Liver (tissue), 9 donors: ENCODE data around the gene PIMREG. TPM values are rescaled to one million over a fixed set of nuclear protein-coding genes. Genes with fewer than 3 reads are reported as not detected.

Experiments
- DNase-seq: peaks from one replicate; pipeline ENCODE4 v3.0.0-alpha.2; 2017; ENCODE audit warnings: low spot score
- H3K27ac ChIP-seq, 2 donors: one replicate each; pipeline ENCODE4 v1.7.0; 2013; ENCODE audit warnings: inconsistent platforms in 2 of 2, low read length in 2 of 2, control low read depth in 1 of 2, low read depth in 1 of 2, mild to moderate bottlenecking in 1 of 2
- H3K27me3 ChIP-seq, 4 donors: one replicate each; pipeline versions ENCODE4 v1.6.1 to v1.7.0; 2013; ENCODE audit warnings: low read length in 3 of 4, inconsistent platforms in 1 of 4, mild to moderate bottlenecking in 1 of 4, moderate library complexity in 1 of 4; ENCODE audit not compliant: control insufficient read depth in 4 of 4, insufficient read depth in 4 of 4
- H3K36me3 ChIP-seq, 4 donors: one replicate each; pipeline versions ENCODE4 v1.6.1 to v1.7.0; 2013; ENCODE audit warnings: low read length in 3 of 4, mild to moderate bottlenecking in 3 of 4, low read depth in 1 of 4, moderate library complexity in 1 of 4; ENCODE audit not compliant: control insufficient read depth in 4 of 4, insufficient read depth in 3 of 4
- H3K4me1 ChIP-seq, 4 donors: one replicate each; pipeline versions ENCODE4 v1.6.1 to v1.7.0; 2013; ENCODE audit warnings: low read length in 3 of 4, mild to moderate bottlenecking in 3 of 4, moderate library complexity in 1 of 4; ENCODE audit not compliant: control insufficient read depth in 4 of 4, insufficient read depth in 4 of 4
- H3K4me3 ChIP-seq, 3 donors: one replicate each; pipeline versions ENCODE4 v1.6.1 to v1.7.0; 2013; ENCODE audit warnings: low read length in 3 of 3, control low read depth in 1 of 3, low read depth in 1 of 3, mild to moderate bottlenecking in 1 of 3
- H3K9ac ChIP-seq, 2 donors: one replicate each; pipeline ENCODE4 v1.7.0; 2013; ENCODE audit warnings: low read length in 2 of 2, mild to moderate bottlenecking in 2 of 2, moderate library complexity in 2 of 2, control low read depth in 1 of 2, low read depth in 1 of 2
- H3K9me3 ChIP-seq, 4 donors: one replicate each; pipeline versions ENCODE4 v1.6.1 to v1.7.0; 2013; ENCODE audit warnings: low read length in 3 of 4; ENCODE audit not compliant: control insufficient read depth in 4 of 4
- EGR1 ChIP-seq, 2 donors: IDR thresholded peaks; 2 replicates each; pipeline ENCODE4 v1.6.1; 2016 to 2018; ENCODE audit warnings: antibody characterized with exemption in 2 of 2, low read depth in 2 of 2
- FOXA1 ChIP-seq: IDR thresholded peaks from 2 replicates; pipeline ENCODE4 v1.6.1; 2016; ENCODE audit warnings: antibody characterized with exemption
- FOXA2 ChIP-seq: IDR thresholded peaks from 2 replicates; pipeline ENCODE4 v1.6.1; 2016; ENCODE audit warnings: antibody characterized with exemption
- GABPA ChIP-seq, 2 donors: IDR thresholded peaks in 1 of 2; conservative IDR thresholded peaks in 1 of 2; 2 replicates each; pipeline ENCODE4 v1.6.1; 2016; ENCODE audit warnings: antibody characterized with exemption in 2 of 2, mild to moderate bottlenecking in 1 of 2, moderate library complexity in 1 of 2
- HNF4A ChIP-seq, 2 donors: conservative IDR thresholded peaks; 2 replicates each; pipeline ENCODE4 v1.6.1; 2016; ENCODE audit warnings: antibody characterized with exemption in 2 of 2, mild to moderate bottlenecking in 2 of 2
- HNF4G ChIP-seq: IDR thresholded peaks from 2 replicates; pipeline ENCODE4 v1.6.1; 2016; ENCODE audit warnings: antibody characterized with exemption
- JUND ChIP-seq, 2 donors: IDR thresholded peaks; 2 replicates each; pipeline ENCODE4 v1.6.1; 2016; ENCODE audit warnings: antibody characterized with exemption in 2 of 2
- NR2F2 ChIP-seq: IDR thresholded peaks from 2 replicates; pipeline ENCODE4 v1.6.1; 2016; ENCODE audit warnings: antibody characterized with exemption
- RAD21 ChIP-seq, 2 donors: IDR thresholded peaks; 2 replicates each; pipeline ENCODE4 v1.6.1; 2016; ENCODE audit warnings: antibody characterized with exemption in 2 of 2, mild to moderate bottlenecking in 2 of 2
- RXRA ChIP-seq, 2 donors: IDR thresholded peaks; 2 replicates each; pipeline ENCODE4 v1.6.1; 2017 to 2018; ENCODE audit warnings: antibody characterized with exemption in 2 of 2, mild to moderate bottlenecking in 1 of 2
- TAF1 ChIP-seq: conservative IDR thresholded peaks from 2 replicates; pipeline ENCODE4 v1.6.1; 2016; ENCODE audit warnings: antibody characterized with exemption, mild to moderate bottlenecking
- YY1 ChIP-seq: IDR thresholded peaks from 2 replicates; pipeline ENCODE4 v1.6.1; 2016; ENCODE audit warnings: antibody characterized with exemption, mild to moderate bottlenecking
- WGBS: extraction: QIAGEN DNeasy Blood & Tissue Kit; methylation state at CpG from one replicate; pipeline ENCODE4 v1.1.7; 2013; 5-methylcytosine and 5-hydroxymethylcytosine counted together
- polyA plus RNA-seq, 2 donors: library from polyadenylated mRNA; stranded (reverse) in 1 of 2; unstranded in 1 of 2; fragments of 200-250 nt in 1 of 2; fragments of >200 nt in 1 of 2; fragmentation: Nextera tagmentation in 1 of 2; extraction: Ambion mirVana in 1 of 2; gene quantifications; one replicate each; pipeline versions ENCODE4 v1.2.1 to v1.2.3, GENCODE V29; 2013 to 2015
- total RNA-seq, 2 donors: library from RNA; depleted of rRNA; stranded (reverse); fragments of >200 nt; gene quantifications; one replicate each; pipeline ENCODE4 v1.2.3, GENCODE V29; 2014
- TF ChIP-seq, protein P1 (sequence below): IDR thresholded peaks from 2 replicates; pipeline ENCODE4 v1.6.1; 2016; ENCODE audit warnings: antibody characterized with exemption
- TF ChIP-seq, protein P2 (sequence below): IDR thresholded peaks from 2 replicates; pipeline ENCODE4 v1.6.1; 2016; ENCODE audit warnings: antibody characterized with exemption
- TF ChIP-seq, protein P3 (sequence below): IDR thresholded peaks from 2 replicates; pipeline ENCODE4 v1.6.1; 2016; ENCODE audit warnings: antibody characterized with exemption
- TF ChIP-seq, protein P4 (sequence below): fragments of 150-350 bp; IDR thresholded peaks from 2 replicates; pipeline ENCODE4 v1.5.1; 2017; ENCODE audit warnings: improper control_type of control experiment, low read depth, low read length; ENCODE audit not compliant: missing input control
- donor health status: healthy.
- donor health status: healthy.
- donor health status: healthy.
- donor health status: healthy.
- donor health status: healthy.

PIMREG gene
- total and polyA plus RNA-seq, 4 donors, result 0.10 to 5.2 (median 0.75) TPM; not detected in 1

DNA sequence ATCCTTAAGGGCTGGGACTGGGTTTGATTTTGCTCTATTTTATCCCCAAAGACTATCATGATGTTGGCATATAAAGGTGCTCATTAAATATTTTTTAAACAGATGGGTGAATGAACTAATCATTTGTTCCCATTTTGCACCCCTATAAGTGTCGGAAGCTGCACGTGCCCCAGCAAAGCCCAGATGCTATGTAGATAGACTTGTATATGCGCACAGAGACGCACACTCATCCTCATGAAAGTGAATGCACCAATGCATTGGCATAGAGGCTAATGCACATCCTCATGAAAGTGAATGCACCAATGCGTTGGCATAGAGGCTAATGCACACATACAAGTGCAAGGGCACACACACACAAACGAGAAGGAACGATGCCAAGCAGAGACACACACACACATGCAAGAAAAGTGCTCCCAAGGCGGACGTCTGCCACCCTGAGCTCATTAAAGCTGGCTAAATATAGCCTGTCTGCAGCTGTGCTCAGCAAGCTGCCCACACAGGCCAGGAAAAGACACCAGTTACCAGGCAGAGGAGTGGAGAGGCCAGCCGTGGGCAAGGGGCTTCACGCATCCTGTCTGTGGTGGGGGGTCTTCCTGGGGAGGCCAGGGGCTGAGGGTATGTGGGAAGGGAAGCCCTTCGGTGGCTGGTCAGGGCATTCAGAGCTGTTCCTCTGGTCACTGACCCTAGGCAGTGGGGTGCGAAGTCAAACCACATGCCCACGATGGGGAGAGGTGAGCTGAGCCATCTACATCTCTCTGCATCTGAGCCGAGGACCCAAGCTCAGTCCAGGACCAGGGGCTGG lies 52.6 kb downstream of the PIMREG start:
- H3K4me3 ChIP-seq, result no peak overlapping the region
- H3K9ac ChIP-seq, result no peak overlapping the region
- H3K36me3 ChIP-seq, result no peaks in the 10 kb centered on the region
- H3K27me3 ChIP-seq, result no peaks in the 10 kb centered on the region
- H3K4me1 ChIP-seq, result peaks cover 0 to 11% (median 3%) of the 10 kb centered on the region in 4 donors
- 64% methylated on average over 15 of the region's 15 CpGs for WGBS
- TF ChIP-seq FOXA1, result no peak
- no peak for TF ChIP-seq NR2F2
- no peak for TF ChIP-seq RXRA (IDR thresholded peaks at IDR 0.05)
- no peak for TF ChIP-seq JUND (IDR thresholded peaks at IDR 0.05)
- TF ChIP-seq, protein P1, sequence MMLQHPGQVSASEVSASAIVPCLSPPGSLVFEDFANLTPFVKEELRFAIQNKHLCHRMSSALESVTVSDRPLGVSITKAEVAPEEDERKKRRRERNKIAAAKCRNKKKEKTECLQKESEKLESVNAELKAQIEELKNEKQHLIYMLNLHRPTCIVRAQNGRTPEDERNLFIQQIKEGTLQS, result no peak
- no peak for TF ChIP-seq HNF4A (conservative IDR thresholded peaks at IDR 0.05)
- TF ChIP-seq FOXA2, result no peak
- no peak for TF ChIP-seq YY1
- no peak for TF ChIP-seq TAF1
- TF ChIP-seq, protein P2, sequence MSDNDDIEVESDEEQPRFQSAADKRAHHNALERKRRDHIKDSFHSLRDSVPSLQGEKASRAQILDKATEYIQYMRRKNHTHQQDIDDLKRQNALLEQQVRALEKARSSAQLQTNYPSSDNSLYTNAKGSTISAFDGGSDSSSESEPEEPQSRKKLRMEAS, result no peak
- TF ChIP-seq, protein P3, sequence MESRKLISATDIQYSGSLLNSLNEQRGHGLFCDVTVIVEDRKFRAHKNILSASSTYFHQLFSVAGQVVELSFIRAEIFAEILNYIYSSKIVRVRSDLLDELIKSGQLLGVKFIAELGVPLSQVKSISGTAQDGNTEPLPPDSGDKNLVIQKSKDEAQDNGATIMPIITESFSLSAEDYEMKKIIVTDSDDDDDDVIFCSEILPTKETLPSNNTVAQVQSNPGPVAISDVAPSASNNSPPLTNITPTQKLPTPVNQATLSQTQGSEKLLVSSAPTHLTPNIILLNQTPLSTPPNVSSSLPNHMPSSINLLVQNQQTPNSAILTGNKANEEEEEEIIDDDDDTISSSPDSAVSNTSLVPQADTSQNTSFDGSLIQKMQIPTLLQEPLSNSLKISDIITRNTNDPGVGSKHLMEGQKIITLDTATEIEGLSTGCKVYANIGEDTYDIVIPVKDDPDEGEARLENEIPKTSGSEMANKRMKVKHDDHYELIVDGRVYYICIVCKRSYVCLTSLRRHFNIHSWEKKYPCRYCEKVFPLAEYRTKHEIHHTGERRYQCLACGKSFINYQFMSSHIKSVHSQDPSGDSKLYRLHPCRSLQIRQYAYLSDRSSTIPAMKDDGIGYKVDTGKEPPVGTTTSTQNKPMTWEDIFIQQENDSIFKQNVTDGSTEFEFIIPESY, result no peak
- H3K9me3 ChIP-seq, result no peaks in the 10 kb centered on the region
- no peak for DNase-seq
- no peak overlapping the region for H3K27ac ChIP-seq

DNA sequence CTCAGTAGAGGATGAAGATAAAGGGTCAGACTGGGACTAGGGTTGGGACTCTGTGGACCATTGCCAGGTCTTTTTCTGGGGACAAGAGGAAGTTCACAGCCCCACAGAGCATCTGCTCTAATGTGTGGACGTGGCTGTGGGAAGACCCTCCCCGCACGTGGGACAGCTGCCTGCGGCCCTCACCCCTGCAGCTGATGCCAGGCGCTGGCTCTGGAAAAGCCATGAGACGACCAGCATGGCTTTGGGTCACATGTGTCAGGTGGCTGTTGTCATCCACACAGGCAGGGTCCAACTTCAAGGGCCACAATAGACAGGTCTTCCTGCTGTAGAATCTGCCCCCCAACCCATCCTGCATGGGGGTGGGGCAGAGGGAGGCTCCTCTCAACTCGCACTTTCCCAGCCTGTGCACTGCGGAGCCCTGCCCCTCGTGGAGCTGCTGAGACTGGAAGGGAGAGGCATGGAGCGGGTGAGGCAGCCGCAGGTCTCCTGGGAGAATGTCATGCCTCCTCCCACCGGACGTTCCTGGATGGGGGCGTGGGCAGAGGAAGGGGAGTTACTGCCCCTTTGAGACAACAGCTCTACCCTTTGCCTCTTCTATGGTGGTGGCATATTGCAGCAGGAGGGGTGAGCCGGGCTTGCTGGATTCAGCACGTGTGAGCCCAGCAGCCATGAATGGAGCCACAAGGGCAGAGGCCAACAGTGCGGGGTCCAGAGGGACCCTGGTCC lies 53.4 kb downstream of the PIMREG start:
- Histone ChIP-seq H3K9me3 (no peaks in the 10 kb centered on the region), H3K4me1 (peaks cover 0 to 11% (median 3%) of the 10 kb centered on the region in 4 donors), H3K36me3 (no peaks in the 10 kb centered on the region), H3K9ac (no peak overlapping the region), H3K27me3 (no peaks in the 10 kb centered on the region), H3K27ac (no peak overlapping the region), H3K4me3 (no peak overlapping the region)
- 52% methylated on average over 17 of the region's 17 CpGs for WGBS
- TF ChIP-seq EGR1 (IDR thresholded peaks at IDR 0.05; ENCODE audit: low read depth in 2 of 2) (no peak), JUND (IDR thresholded peaks at IDR 0.05) (no peak), RXRA (IDR thresholded peaks at IDR 0.05) (no peak), YY1 (no peak), NR2F2 (no peak), HNF4G (no peak), FOXA2 (no peak), FOXA1 (no peak), HNF4A (conservative IDR thresholded peaks at IDR 0.05) (no peak), RAD21 (IDR thresholded peaks at IDR 0.05) (no peak), GABPA (IDR thresholded peaks at IDR 0.05 in 1 of 2, conservative IDR thresholded peaks at IDR 0.05 in 1 of 2) (no peak)
- TF ChIP-seq, protein P4, sequence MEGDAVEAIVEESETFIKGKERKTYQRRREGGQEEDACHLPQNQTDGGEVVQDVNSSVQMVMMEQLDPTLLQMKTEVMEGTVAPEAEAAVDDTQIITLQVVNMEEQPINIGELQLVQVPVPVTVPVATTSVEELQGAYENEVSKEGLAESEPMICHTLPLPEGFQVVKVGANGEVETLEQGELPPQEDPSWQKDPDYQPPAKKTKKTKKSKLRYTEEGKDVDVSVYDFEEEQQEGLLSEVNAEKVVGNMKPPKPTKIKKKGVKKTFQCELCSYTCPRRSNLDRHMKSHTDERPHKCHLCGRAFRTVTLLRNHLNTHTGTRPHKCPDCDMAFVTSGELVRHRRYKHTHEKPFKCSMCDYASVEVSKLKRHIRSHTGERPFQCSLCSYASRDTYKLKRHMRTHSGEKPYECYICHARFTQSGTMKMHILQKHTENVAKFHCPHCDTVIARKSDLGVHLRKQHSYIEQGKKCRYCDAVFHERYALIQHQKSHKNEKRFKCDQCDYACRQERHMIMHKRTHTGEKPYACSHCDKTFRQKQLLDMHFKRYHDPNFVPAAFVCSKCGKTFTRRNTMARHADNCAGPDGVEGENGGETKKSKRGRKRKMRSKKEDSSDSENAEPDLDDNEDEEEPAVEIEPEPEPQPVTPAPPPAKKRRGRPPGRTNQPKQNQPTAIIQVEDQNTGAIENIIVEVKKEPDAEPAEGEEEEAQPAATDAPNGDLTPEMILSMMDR, result no peak
- TF ChIP-seq, protein P1, result no peak
- TF ChIP-seq, protein P2, result no peak
- no peak for DNase-seq
